ENCODE data around the gene LDLRAD4.
"Not testable (repeated sequence)": the region's sequence is repeated elsewhere in the genome, so short reads cannot be mapped to it uniquely, and the experiment has no call there.

LDLRAD4 gene

DNA sequence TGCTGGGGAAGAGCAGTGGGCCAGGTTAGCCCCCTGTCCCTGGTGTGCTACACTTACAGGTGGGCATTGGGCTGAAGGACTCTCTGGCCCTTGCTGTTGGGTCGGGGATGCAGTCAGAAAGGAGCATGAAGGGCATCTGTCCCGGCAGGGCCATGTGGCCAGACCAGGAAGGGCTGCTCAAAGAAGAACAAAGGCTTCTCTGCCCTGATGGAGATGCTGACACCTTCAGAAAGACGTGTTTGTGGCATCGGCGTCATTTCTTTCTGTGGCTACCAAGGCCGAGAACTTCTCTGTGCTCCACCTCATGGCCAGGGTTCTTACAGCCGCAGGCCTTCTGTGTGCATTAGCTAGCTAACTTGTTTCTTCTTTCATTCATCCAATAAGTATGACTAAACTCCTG, 268.7 kb downstream of the LDLRAD4 start:
- Histone ChIP-seq H3K27ac (ENCODE audit: low read length) (no peak overlapping the region), H3K27me3 (ENCODE audit: control insufficient read depth, insufficient read depth, low read length) (no peaks in the 10 kb centered on the region), H3K9me3 (ENCODE audit: control insufficient read depth, insufficient read depth, low read length) (no peaks in the 10 kb centered on the region), H3K4me3 (ENCODE audit: low read length) (no peak overlapping the region), H3K4me1 (ENCODE audit: control insufficient read depth, insufficient read depth, low read length) (no peaks in the 10 kb centered on the region), H3K36me3 (ENCODE audit: control insufficient read depth, insufficient read depth, low read length) (no peaks in the 10 kb centered on the region)
- no peak for DNase-seq (ENCODE audit: low read depth, low spot score)
- no CpG with 5 or more reads among the region's 7 CpGs for WGBS (ENCODE audit: insufficient coverage, insufficient read length)

DNA sequence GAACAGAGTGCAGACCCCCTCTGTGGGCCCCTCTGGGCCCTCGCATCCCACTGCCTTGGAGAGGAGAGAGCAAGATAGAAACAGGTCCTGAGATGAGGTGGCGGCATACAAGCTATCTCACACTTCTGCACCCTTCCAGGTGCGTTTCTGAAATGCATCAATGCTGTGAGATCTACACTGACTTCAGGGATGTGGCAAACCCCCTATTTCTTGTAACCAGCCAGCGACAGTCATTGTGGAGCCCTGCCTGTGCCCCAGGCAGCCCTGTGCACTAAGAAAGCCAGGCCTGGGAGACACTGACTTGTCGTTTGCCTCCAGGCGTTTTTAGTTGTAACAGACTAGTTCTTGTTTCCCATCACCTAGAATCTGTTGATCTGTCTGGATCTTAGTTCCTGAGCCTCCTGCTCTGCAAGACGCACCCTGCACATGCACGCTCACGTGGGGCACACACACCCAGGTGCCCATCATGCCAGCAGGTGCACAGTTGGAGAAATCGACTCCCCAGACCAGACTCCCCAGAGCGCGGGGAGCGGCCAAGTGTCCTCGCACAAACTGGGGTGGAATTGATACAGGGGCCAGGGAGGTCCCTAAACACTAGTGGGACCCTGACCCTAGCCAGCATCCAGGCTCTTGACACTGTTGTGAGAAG, 269.8 kb downstream of the LDLRAD4 start:
- no CpG with 5 or more reads among the region's 14 CpGs for WGBS (ENCODE audit: insufficient coverage, insufficient read length)
- Histone ChIP-seq H3K9me3 (ENCODE audit: control insufficient read depth, insufficient read depth, low read length) (no peaks in the 10 kb centered on the region), H3K27me3 (ENCODE audit: control insufficient read depth, insufficient read depth, low read length) (no peaks in the 10 kb centered on the region), H3K4me1 (ENCODE audit: control insufficient read depth, insufficient read depth, low read length) (no peaks in the 10 kb centered on the region), H3K36me3 (ENCODE audit: control insufficient read depth, insufficient read depth, low read length) (no peaks in the 10 kb centered on the region), H3K27ac (ENCODE audit: low read length) (no peak overlapping the region), H3K4me3 (ENCODE audit: low read length) (no peak overlapping the region)
- DNase-seq (ENCODE audit: low read depth, low spot score) = no peak

DNA sequence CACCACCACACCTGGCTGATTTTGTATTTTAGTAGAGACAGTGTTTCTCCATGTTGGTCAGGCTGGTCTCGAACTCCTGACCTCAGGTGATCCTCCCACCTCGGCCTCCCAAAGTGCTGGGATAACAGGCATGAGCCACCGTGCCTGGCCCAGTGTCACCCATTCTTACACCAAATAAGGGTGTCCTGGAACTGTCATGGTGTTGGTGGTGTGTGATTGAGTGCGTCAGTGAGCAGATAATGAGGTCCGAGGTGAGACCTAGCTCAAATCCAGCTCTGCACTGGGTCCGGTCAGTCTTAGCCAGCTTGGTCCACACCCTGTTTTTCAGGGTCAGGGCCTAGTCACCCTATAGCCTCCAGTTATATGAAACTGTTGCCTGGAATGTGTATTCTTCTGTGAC, 270.7 kb downstream of the LDLRAD4 start:
- not testable (repeated sequence) for DNase-seq (ENCODE audit: low read depth, low spot score); H3K36me3 ChIP-seq (ENCODE audit: control insufficient read depth, insufficient read depth, low read length); H3K4me1 ChIP-seq (ENCODE audit: control insufficient read depth, insufficient read depth, low read length); H3K4me3 ChIP-seq (ENCODE audit: low read length); H3K27ac ChIP-seq (ENCODE audit: low read length); H3K27me3 ChIP-seq (ENCODE audit: control insufficient read depth, insufficient read depth, low read length); H3K9me3 ChIP-seq (ENCODE audit: control insufficient read depth, insufficient read depth, low read length)
- WGBS (ENCODE audit: insufficient coverage, insufficient read length) = no CpG with 5 or more reads among the region's 6 CpGs

DNA sequence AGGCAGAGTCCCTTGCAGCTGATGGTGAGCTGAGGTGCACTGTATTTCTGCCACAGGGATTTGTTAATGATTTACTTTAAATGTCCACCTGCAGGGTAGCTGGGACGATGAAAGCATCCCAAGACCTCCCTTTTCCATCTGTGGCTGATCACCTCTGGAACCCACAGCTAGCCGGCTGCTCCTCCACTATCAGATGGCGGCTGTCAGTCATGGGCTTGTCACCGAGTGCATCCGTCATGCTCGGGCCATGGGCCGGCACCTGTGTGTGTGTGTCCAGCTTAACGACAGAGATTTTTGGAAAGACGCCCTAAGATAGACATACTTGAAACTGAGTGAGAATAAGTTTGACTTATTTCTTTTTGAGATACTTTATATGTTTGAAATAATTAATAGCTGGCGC, 272.6 kb downstream of the LDLRAD4 start:
- no peak overlapping the region for H3K27ac ChIP-seq (ENCODE audit: low read length)
- no peaks in the 10 kb centered on the region for H3K36me3 ChIP-seq (ENCODE audit: control insufficient read depth, insufficient read depth, low read length)
- no peak for DNase-seq (ENCODE audit: low read depth, low spot score)
- H3K9me3 ChIP-seq (ENCODE audit: control insufficient read depth, insufficient read depth, low read length) = no peaks in the 10 kb centered on the region
- WGBS (ENCODE audit: insufficient coverage, insufficient read length) = 100% methylated on average over 1 of the region's 10 CpGs
- no peaks in the 10 kb centered on the region for H3K27me3 ChIP-seq (ENCODE audit: control insufficient read depth, insufficient read depth, low read length)
- H3K4me3 ChIP-seq (ENCODE audit: low read length) = no peak overlapping the region
- no peaks in the 10 kb centered on the region for H3K4me1 ChIP-seq (ENCODE audit: control insufficient read depth, insufficient read depth, low read length)

DNA sequence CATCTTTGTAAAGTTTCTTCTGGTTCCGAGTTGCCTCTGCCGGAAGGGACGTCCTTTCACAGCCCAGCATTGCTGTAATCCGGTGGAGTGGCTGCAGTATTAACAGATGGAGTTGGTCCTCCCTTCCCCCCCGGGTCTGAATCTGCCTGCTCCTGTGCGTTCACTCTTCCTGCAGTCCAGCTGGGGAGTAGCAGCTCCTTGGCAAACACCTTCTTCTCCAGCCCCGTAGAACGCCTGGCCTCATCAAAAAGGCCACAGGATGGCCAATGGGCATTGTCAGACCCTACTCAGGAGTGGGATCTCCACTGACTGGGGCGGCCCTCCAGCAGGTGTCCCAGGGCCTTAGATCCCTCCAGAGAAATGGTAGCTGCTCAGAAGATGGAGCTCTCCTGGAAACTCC, 273.8 kb downstream of the LDLRAD4 start:
- Histone ChIP-seq H3K27ac (ENCODE audit: low read length) (no peak overlapping the region), H3K4me3 (ENCODE audit: low read length) (no peak overlapping the region), H3K9me3 (ENCODE audit: control insufficient read depth, insufficient read depth, low read length) (no peaks in the 10 kb centered on the region), H3K36me3 (ENCODE audit: control insufficient read depth, insufficient read depth, low read length) (no peaks in the 10 kb centered on the region), H3K27me3 (ENCODE audit: control insufficient read depth, insufficient read depth, low read length) (no peaks in the 10 kb centered on the region), H3K4me1 (ENCODE audit: control insufficient read depth, insufficient read depth, low read length) (no peaks in the 10 kb centered on the region)
- DNase-seq (ENCODE audit: low read depth, low spot score) = no peak
- no CpG with 5 or more reads among the region's 9 CpGs for WGBS (ENCODE audit: insufficient coverage, insufficient read length)

DNA sequence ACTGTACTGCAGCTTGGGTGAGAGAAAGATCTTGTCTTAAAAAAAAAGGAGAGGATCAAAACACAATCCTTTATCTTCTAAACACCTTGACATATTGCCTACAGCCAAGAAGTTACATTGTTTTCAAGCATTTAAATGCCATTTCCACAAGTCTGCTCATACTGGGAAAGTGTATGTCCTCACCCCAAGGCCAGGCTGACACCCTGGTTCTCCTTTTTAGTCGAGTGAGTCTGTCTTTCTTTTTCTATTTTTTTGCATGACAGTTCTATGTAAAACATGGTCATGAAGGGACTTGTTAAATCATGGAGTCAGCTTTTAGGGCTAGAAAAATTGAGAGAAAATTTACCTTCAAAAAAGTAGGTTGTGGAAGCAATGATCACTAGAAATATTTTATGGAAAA, 274.5 kb downstream of the LDLRAD4 start:
- Histone ChIP-seq H3K27me3 (ENCODE audit: control insufficient read depth, insufficient read depth, low read length) (no peaks in the 10 kb centered on the region), H3K4me3 (ENCODE audit: low read length) (no peak overlapping the region), H3K27ac (ENCODE audit: low read length) (no peak overlapping the region), H3K4me1 (ENCODE audit: control insufficient read depth, insufficient read depth, low read length) (no peaks in the 10 kb centered on the region), H3K9me3 (ENCODE audit: control insufficient read depth, insufficient read depth, low read length) (no peaks in the 10 kb centered on the region), H3K36me3 (ENCODE audit: control insufficient read depth, insufficient read depth, low read length) (no peaks in the 10 kb centered on the region)
- DNase-seq (ENCODE audit: low read depth, low spot score) = no peak
- WGBS (ENCODE audit: insufficient coverage, insufficient read length) = no CpG with 5 or more reads among the region's 1 CpG

DNA sequence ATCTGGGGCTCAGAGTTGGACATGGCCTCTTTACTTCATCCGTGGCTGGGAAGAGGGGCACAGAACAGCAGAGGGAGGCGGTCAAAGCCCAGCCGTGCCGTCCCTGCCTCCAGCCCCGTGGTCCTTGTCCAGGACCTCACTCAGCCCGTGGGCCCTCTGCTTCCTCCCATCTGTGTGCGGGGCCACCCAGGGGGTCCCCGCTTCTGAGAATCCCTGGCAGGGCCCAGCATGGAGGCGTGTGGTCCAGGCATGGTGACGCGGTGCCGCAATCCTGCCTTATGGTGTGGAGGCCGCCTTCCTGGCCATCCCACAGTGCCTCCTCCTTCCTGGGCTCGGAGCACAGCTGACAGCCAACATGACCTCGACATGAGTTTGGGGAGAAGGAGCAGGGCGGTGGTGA, 275.2 kb downstream of the LDLRAD4 start:
- WGBS (ENCODE audit: insufficient coverage, insufficient read length) = no CpG with 5 or more reads among the region's 16 CpGs
- H3K4me1 ChIP-seq (ENCODE audit: control insufficient read depth, insufficient read depth, low read length) = no peaks in the 10 kb centered on the region
- no peaks in the 10 kb centered on the region for H3K36me3 ChIP-seq (ENCODE audit: control insufficient read depth, insufficient read depth, low read length)
- H3K27me3 ChIP-seq (ENCODE audit: control insufficient read depth, insufficient read depth, low read length) = no peaks in the 10 kb centered on the region
- H3K4me3 ChIP-seq (ENCODE audit: low read length) = no peak overlapping the region
- H3K27ac ChIP-seq (ENCODE audit: low read length) = no peak overlapping the region
- no peaks in the 10 kb centered on the region for H3K9me3 ChIP-seq (ENCODE audit: control insufficient read depth, insufficient read depth, low read length)
- no peak for DNase-seq (ENCODE audit: low read depth, low spot score)

DNA sequence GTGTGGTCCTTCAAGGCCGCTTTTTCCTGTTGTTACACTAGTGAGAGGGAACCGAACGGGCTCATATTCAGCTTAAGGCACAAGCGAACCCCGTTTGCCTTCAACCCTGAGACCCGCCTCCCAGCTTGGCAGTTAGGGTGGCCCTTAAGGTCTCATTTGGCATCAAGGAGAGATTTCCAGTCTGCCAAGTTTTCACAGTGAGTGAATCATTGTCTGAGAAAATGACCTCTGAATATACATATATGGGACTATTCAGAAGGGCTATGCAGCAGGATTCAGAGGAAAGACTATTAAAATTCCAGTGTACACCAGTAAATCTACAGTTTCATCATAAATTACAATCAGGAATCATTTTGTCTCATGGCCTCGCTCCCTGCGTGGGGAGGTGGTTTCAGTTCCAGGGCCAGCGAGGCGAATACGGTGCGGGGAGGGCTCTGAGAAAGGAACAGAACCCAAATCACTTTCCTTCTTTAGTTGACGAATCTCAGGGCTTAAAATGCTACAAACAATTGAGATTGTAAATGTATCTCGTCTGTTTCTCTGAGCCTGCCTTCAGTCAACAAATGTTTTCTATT, 276.4 kb downstream of the LDLRAD4 start:
- Histone ChIP-seq H3K27me3 (ENCODE audit: control insufficient read depth, insufficient read depth, low read length) (no peaks in the 10 kb centered on the region), H3K27ac (ENCODE audit: low read length) (no peak overlapping the region), H3K9me3 (ENCODE audit: control insufficient read depth, insufficient read depth, low read length) (no peaks in the 10 kb centered on the region), H3K4me3 (ENCODE audit: low read length) (no peak overlapping the region), H3K4me1 (ENCODE audit: control insufficient read depth, insufficient read depth, low read length) (no peaks in the 10 kb centered on the region), H3K36me3 (ENCODE audit: control insufficient read depth, insufficient read depth, low read length) (no peaks in the 10 kb centered on the region)
- DNase-seq (ENCODE audit: low read depth, low spot score) = no peak
- no CpG with 5 or more reads among the region's 14 CpGs for WGBS (ENCODE audit: insufficient coverage, insufficient read length)

DNA sequence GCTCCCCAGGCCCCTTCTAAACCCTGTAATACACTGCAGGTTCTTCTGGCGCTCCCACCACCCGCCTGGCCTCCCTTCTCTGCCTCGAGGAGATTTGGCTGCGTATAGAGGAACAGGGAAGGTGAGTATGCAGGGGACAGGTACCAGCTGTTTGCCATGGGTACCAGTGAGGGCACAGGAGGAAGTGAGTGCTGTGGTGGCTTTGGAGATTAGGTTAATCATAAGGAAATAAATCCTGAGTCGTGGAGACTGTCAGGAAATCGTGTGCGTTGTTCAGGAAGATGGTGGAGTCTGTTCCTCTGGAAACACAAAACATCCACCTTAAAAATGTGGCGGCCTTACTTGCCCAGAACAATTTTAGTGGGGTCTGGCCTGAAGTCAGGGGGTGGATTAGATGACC, 277.4 kb downstream of the LDLRAD4 start:
- WGBS (ENCODE audit: insufficient coverage, insufficient read length) = no CpG with 5 or more reads among the region's 8 CpGs

DNA sequence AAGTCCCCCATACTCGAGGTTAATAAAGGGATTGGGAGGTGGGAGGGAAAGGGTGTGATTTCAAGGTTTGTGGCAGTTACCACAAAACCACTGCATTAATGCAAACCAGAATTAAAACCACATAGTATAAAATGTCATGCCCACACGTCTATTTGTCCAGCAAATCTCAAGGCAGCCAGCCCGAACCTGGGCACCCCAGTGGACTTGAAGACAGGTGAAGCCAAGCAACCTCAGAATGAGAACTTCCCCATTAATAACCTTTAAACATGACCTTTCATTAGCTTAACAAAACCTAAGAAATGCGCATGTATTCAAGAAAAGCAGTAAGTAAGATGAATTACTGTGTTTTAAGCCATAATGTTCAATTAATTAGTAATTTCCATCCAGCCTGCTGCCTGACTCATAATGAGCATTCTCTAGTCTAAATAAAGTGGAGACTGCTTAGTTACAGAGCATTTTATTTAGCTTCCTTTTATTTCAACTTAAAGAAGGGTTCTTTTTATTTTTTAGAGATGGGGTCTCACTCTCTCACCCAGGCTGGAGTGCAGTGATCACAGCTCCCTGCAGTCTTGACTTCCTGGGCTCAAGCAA, 278.2 kb downstream of the LDLRAD4 start:
- no peaks in the 10 kb centered on the region for H3K9me3 ChIP-seq (ENCODE audit: control insufficient read depth, insufficient read depth, low read length)
- H3K4me1 ChIP-seq (ENCODE audit: control insufficient read depth, insufficient read depth, low read length) = 0 out of 2 replicates have a peak, but pooled peaks cover 1% of the 10 kb centered on the region
- no peaks in the 10 kb centered on the region for H3K27me3 ChIP-seq (ENCODE audit: control insufficient read depth, insufficient read depth, low read length)
- H3K27ac ChIP-seq (ENCODE audit: low read length) = no peak overlapping the region
- H3K36me3 ChIP-seq (ENCODE audit: control insufficient read depth, insufficient read depth, low read length) = no peaks in the 10 kb centered on the region
- H3K4me3 ChIP-seq (ENCODE audit: low read length) = no peak overlapping the region
- WGBS (ENCODE audit: insufficient coverage, insufficient read length) = no CpG with 5 or more reads among the region's 4 CpGs
- DNase-seq (ENCODE audit: low read depth, low spot score) = no peak

More for the DNA sequence above, 277.4 kb downstream of the LDLRAD4 start:
- Histone ChIP-seq H3K36me3 (ENCODE audit: control insufficient read depth, insufficient read depth, low read length) (no peaks in the 10 kb centered on the region), H3K4me1 (ENCODE audit: control insufficient read depth, insufficient read depth, low read length) (0 out of 2 replicates have a peak, but pooled peaks cover 1% of the 10 kb centered on the region), H3K9me3 (ENCODE audit: control insufficient read depth, insufficient read depth, low read length) (no peaks in the 10 kb centered on the region), H3K27me3 (ENCODE audit: control insufficient read depth, insufficient read depth, low read length) (no peaks in the 10 kb centered on the region), H3K27ac (ENCODE audit: low read length) (no peak overlapping the region), H3K4me3 (ENCODE audit: low read length) (no peak overlapping the region)
- no peak for DNase-seq (ENCODE audit: low read depth, low spot score)

DNA sequence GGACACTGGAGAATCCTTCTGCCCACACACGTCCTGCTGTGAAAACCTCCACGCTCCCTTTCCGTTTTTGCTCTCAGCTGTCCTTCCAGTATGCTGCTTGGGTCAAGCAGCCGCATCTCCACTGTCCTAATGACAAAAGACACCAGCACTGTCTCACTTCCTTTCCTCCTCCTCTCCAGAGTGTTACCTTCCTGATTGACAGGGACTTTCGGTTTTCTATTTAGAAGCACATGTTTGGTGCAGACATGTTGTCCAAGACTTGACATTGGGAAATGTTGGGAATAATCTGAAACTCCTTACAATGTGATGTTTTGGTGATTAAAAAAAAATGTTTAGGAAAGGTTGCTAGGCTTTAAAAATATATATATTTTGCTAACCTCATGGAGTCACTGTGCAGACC, 281.2 kb downstream of the LDLRAD4 start:
- Histone ChIP-seq H3K9me3 (ENCODE audit: control insufficient read depth, insufficient read depth, low read length) (no peaks in the 10 kb centered on the region), H3K4me3 (ENCODE audit: low read length) (no peak overlapping the region), H3K4me1 (ENCODE audit: control insufficient read depth, insufficient read depth, low read length) (peaks cover 3% of the 10 kb centered on the region; the same call in 1 of the 2 replicates), H3K36me3 (ENCODE audit: control insufficient read depth, insufficient read depth, low read length) (no peaks in the 10 kb centered on the region), H3K27me3 (ENCODE audit: control insufficient read depth, insufficient read depth, low read length) (no peaks in the 10 kb centered on the region), H3K27ac (ENCODE audit: low read length) (no peak overlapping the region)
- DNase-seq (ENCODE audit: low read depth, low spot score) = no peak
- WGBS (ENCODE audit: insufficient coverage, insufficient read length) = no CpG with 5 or more reads among the region's 5 CpGs
